HepG2 (cell line): ENCODE results near the gene CGB5. TPM values are rescaled to one million over a fixed set of nuclear protein-coding genes. Genes with fewer than 3 reads are reported as not detected.
A peak's percentile ranks its signal among the peaks of the same experiment; 100 is the strongest.

Experiments used
- CBX1 ChIP-seq: IDR thresholded peaks from one replicate; pipeline ENCODE4 v1.6.1; 2016; ENCODE audit warnings: antibody characterized with exemption, low read depth
- HNRNPK ChIP-seq: fragments of 200-400 bp; formaldehyde crosslinking; IDR thresholded peaks from 2 replicates; pipeline ENCODE4 v1.6.1; 2018; ENCODE audit warnings: low read length, low read depth, moderate library complexity, mild to moderate bottlenecking; ENCODE audit not compliant: poor library complexity, severe bottlenecking
- IKZF4 ChIP-seq: sonication (generic); formaldehyde crosslinking; IDR thresholded peaks from 2 replicates; pipeline ENCODE4 v1.5.1; 2020; ENCODE audit warnings: borderline replicate concordance, mild to moderate bottlenecking, low read depth, missing genetic modification reagents; ENCODE audit errors: not compliant biosample characterization
- MTA3 ChIP-seq: sonication (generic); formaldehyde crosslinking; IDR thresholded peaks from 2 replicates; pipeline ENCODE4 v1.4.0; 2020; ENCODE audit warnings: missing genetic modification reagents
- SIN3A ChIP-seq: IDR thresholded peaks from 2 replicates; pipeline ENCODE4 v1.6.1; 2011; ENCODE audit warnings: low read depth, mild to moderate bottlenecking, control low read depth, low read length, borderline replicate concordance
- U2AF1 ChIP-seq: fragments of 200-400 bp; formaldehyde crosslinking; optimal IDR thresholded peaks from 2 replicates; pipeline ENCODE3; 2017; ENCODE audit warnings: mild to moderate bottlenecking, low read depth, low read length
- ZBTB38 ChIP-seq: sonication (generic); formaldehyde crosslinking; IDR thresholded peaks from 2 replicates; pipeline ENCODE4 v1.5.1; 2020; ENCODE audit warnings: mild to moderate bottlenecking, missing genetic modification reagents
- ZNF572 ChIP-seq: sonication (generic); formaldehyde crosslinking; IDR thresholded peaks from 2 replicates; pipeline ENCODE4 v1.5.1; 2020; ENCODE audit warnings: mild to moderate bottlenecking, missing genetic modification reagents
- polyA plus RNA-seq, 8 experiments: library from polyadenylated mRNA; depleted of rRNA in 3 of 8; stranded (reverse) in 7 of 8; unstranded in 1 of 8; fragments of >200 nt; fragmentation: Illumina TruSeq in 4 of 8; extraction: Trizol in 4 of 8; gene quantifications; 2 replicates each; pipeline versions ENCODE4 v1.2.1 to v1.2.3, GENCODE V29; 2011 to 2016; ENCODE audit warnings: low read depth in 4 of 8, missing spikeins in 1 of 8, mixed read lengths in 1 of 8; ENCODE audit not compliant: insufficient read depth in 1 of 8
- total RNA-seq, 5 experiments: library from RNA; depleted of rRNA; stranded (reverse); fragments of >200 nt; fragmentation: Illumina TruSeq; extraction: Trizol; gene quantifications; 2 replicates each; pipeline ENCODE4 v1.2.3, GENCODE V29; 2016; ENCODE audit warnings: low read depth in 1 of 5
- TF ChIP-seq, protein P1 (sequence below): sonication (generic); formaldehyde crosslinking; IDR thresholded peaks from one replicate; pipeline ENCODE4 v1.5.1; 2020; ENCODE audit warnings: mild to moderate bottlenecking, missing genetic modification reagents; ENCODE audit errors: not compliant biosample characterization
- TF ChIP-seq, protein P2 (sequence below): sonication (generic); formaldehyde crosslinking; IDR thresholded peaks from 2 replicates; pipeline ENCODE4 v1.4.0; 2020; ENCODE audit warnings: mild to moderate bottlenecking, missing genetic modification reagents, borderline replicate concordance
- TF ChIP-seq, protein P3 (sequence below): sonication (generic); formaldehyde crosslinking; IDR thresholded peaks from 2 replicates; pipeline ENCODE4 v1.5.1; 2020; ENCODE audit warnings: missing genetic modification reagents, mild to moderate bottlenecking, borderline replicate concordance
- TF ChIP-seq, protein P4 (sequence below): sonication (generic); formaldehyde crosslinking; IDR thresholded peaks from 2 replicates; pipeline ENCODE4 v1.9.0; 2021; ENCODE audit warnings: missing genetic modification reagents, mild to moderate bottlenecking, borderline replicate concordance

CGB5 gene
- total and polyA plus RNA-seq, 2 of the 13 experiments (the other 11 are each of a cell fraction or from before 2014, with no cell fraction given): not detected

DNA sequence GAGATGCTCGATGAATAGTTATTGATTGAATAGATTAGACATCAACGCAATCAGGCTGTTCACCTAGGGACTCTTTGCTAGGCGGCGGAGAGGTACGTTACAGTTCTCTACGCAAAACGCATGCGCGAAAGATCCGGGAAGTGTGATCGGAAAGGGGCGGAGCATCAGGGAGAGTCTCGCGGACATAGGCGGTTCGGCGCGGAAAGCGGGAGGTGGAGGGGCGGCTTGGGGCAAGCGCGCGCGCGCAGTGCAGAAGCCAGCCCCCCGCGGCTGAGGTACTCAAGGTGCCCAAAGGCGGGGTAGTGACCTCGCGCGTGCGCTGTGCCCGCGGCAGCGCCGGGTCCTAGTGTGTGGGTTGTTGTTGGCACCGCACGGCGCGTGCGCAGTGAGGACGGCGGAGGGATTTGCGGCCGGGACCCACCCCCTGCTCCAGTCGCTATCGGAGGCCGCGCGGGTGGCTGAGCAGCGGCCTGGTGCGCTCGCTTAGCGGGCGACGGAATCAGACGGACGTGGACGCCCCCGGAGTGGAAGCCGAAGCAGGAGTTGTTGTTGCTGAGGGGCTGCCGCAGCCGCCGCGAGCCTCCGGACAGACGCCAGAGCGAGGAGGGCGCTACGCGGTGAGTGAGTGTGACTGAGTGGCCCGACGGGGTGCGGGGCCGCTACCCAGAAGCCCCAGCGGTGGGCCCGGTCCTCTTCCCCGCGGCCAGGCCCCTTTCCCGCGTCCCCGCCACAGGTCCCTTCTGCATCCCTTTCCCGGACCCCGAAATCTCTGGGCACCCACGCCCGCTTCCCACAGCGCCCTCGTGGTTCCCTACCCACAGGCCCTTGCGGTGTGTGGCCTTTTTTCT, 41.6 kb downstream of the CGB5 start, which contains the start of gene SNRNP70 (continued):
- TF ChIP-seq, protein P1, sequence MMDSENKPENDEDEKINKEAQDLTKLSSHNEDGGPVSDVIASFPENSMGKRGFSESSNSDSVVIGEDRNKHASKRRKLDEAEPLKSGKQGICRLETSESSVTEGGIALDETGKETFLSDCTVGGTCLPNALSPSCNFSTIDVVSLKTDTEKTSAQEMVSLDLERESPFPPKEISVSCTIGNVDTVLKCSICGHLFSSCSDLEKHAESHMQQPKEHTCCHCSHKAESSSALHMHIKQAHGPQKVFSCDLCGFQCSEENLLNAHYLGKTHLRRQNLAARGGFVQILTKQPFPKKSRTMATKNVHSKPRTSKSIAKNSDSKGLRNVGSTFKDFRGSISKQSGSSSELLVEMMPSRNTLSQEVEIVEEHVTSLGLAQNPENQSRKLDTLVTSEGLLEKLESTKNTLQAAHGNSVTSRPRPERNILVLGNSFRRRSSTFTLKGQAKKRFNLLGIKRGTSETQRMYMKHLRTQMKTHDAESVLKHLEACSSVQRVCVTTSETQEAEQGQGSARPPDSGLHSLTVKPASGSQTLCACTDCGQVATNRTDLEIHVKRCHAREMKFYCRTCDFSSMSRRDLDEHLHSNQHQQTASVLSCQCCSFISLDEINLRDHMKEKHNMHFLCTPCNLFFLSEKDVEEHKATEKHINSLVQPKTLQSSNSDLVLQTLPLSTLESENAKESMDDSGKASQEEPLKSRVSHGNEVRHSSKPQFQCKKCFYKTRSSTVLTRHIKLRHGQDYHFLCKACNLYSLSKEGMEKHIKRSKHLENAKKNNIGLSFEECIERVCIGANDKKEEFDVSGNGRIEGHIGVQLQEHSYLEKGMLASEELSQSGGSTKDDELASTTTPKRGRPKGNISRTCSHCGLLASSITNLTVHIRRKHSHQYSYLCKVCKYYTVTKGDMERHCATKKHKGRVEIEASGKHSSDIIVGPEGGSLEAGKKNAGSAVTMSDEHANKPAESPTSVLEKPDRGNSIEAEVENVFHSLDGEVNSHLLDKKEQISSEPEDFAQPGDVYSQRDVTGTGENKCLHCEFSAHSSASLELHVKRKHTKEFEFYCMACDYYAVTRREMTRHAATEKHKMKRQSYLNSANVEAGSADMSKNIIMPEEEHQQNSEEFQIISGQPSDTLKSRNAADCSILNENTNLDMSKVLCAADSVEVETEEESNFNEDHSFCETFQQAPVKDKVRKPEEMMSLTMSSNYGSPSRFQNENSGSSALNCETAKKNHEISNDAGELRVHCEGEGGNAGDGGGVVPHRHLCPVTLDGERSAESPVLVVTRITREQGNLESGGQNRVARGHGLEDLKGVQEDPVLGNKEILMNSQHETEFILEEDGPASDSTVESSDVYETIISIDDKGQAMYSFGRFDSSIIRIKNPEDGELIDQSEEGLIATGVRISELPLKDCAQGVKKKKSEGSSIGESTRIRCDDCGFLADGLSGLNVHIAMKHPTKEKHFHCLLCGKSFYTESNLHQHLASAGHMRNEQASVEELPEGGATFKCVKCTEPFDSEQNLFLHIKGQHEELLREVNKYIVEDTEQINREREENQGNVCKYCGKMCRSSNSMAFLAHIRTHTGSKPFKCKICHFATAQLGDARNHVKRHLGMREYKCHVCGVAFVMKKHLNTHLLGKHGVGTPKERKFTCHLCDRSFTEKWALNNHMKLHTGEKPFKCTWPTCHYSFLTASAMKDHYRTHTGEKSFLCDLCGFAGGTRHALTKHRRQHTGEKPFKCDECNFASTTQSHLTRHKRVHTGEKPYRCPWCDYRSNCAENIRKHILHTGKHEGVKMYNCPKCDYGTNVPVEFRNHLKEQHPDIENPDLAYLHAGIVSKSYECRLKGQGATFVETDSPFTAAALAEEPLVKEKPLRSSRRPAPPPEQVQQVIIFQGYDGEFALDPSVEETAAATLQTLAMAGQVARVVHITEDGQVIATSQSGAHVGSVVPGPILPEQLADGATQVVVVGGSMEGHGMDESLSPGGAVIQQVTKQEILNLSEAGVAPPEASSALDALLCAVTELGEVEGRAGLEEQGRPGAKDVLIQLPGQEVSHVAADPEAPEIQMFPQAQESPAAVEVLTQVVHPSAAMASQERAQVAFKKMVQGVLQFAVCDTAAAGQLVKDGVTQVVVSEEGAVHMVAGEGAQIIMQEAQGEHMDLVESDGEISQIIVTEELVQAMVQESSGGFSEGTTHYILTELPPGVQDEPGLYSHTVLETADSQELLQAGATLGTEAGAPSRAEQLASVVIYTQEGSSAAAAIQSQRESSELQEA: no peak
- TF ChIP-seq CBX1: peak; percentile 65
- peak; percentile 75 for TF ChIP-seq ZBTB38 (CRISPR knock-in tag)
- TF ChIP-seq U2AF1: peak; percentile 74
- no peak for TF ChIP-seq ZNF572 (CRISPR knock-in tag)
- TF ChIP-seq, protein P2, sequence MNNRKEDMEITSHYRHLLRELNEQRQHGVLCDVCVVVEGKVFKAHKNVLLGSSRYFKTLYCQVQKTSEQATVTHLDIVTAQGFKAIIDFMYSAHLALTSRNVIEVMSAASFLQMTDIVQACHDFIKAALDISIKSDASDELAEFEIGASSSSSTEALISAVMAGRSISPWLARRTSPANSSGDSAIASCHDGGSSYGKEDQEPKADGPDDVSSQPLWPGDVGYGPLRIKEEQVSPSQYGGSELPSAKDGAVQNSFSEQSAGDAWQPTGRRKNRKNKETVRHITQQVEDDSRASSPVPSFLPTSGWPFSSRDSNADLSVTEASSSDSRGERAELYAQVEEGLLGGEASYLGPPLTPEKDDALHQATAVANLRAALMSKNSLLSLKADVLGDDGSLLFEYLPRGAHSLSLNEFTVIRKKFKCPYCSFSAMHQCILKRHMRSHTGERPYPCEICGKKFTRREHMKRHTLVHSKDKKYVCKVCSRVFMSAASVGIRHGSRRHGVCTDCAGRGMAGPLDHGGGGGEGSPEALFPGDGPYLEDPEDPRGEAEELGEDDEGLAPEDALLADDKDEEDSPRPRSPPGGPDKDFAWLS (CRISPR knock-in tag): no peak
- peak; percentile 30 for TF ChIP-seq IKZF4 (CRISPR knock-in tag)
- TF ChIP-seq, protein P3, sequence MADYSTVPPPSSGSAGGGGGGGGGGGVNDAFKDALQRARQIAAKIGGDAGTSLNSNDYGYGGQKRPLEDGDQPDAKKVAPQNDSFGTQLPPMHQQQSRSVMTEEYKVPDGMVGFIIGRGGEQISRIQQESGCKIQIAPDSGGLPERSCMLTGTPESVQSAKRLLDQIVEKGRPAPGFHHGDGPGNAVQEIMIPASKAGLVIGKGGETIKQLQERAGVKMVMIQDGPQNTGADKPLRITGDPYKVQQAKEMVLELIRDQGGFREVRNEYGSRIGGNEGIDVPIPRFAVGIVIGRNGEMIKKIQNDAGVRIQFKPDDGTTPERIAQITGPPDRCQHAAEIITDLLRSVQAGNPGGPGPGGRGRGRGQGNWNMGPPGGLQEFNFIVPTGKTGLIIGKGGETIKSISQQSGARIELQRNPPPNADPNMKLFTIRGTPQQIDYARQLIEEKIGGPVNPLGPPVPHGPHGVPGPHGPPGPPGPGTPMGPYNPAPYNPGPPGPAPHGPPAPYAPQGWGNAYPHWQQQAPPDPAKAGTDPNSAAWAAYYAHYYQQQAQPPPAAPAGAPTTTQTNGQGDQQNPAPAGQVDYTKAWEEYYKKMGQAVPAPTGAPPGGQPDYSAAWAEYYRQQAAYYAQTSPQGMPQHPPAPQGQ (CRISPR knock-in tag): no peak
- TF ChIP-seq, protein P4, sequence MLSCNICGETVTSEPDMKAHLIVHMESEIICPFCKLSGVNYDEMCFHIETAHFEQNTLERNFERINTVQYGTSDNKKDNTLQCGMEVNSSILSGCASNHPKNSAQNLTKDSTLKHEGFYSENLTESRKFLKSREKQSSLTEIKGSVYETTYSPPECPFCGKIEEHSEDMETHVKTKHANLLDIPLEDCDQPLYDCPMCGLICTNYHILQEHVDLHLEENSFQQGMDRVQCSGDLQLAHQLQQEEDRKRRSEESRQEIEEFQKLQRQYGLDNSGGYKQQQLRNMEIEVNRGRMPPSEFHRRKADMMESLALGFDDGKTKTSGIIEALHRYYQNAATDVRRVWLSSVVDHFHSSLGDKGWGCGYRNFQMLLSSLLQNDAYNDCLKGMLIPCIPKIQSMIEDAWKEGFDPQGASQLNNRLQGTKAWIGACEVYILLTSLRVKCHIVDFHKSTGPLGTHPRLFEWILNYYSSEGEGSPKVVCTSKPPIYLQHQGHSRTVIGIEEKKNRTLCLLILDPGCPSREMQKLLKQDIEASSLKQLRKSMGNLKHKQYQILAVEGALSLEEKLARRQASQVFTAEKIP (CRISPR knock-in tag): no peak
- peak; percentile 23; the same call in 1 of the 2 replicates for TF ChIP-seq SIN3A
- no peak for TF ChIP-seq MTA3 (CRISPR knock-in tag)
- peak; percentile 78 for TF ChIP-seq HNRNPK
